Kidney (tissue), 14 donors: ENCODE results near the gene AGPAT3. TPM values are rescaled to one million over a fixed set of nuclear protein-coding genes. Genes with fewer than 3 reads are reported as not detected.

Source experiments
- DNase-seq, 5 donors: peaks; one replicate each; pipeline ENCODE4 v3.0.0-alpha.2; 2013 to 2020
- FAIRE-seq: peaks from 2 replicates; lab custom pipeline; 2012; peaks lifted over from hg19 to GRCh38; lab: Jason Lieb, UNC
- H3K27ac ChIP-seq, 2 donors: one replicate each; pipeline ENCODE4 v1.7.0; 2013; ENCODE audit warnings: low read depth in 2 of 2, low read length in 2 of 2, inconsistent platforms in 1 of 2
- H3K27me3 ChIP-seq: one replicate; pipeline ENCODE4 v1.7.1; 2013; ENCODE audit warnings: low read length, inconsistent platforms; ENCODE audit not compliant: control insufficient read depth, insufficient read depth
- H3K36me3 ChIP-seq, 3 donors: one replicate each; pipeline versions ENCODE4 v1.7.0 to v1.7.1; 2013; ENCODE audit warnings: low read length in 3 of 3, control low read depth in 1 of 3, inconsistent platforms in 1 of 3; ENCODE audit not compliant: insufficient read depth in 3 of 3, control insufficient read depth in 2 of 3
- H3K4me1 ChIP-seq, 3 donors: one replicate each; pipeline versions ENCODE4 v1.7.0 to v1.7.1; 2013; ENCODE audit warnings: low read length in 3 of 3, inconsistent platforms in 1 of 3, low read depth in 1 of 3; ENCODE audit not compliant: control insufficient read depth in 2 of 3, insufficient read depth in 2 of 3
- H3K4me3 ChIP-seq, 3 donors: one replicate each; pipeline versions ENCODE4 v1.7.0 to v1.8.1; 2013; ENCODE audit warnings: low read length in 3 of 3, control low read depth in 1 of 3, inconsistent platforms in 1 of 3
- H3K9ac ChIP-seq, 3 donors: one replicate each; pipeline versions ENCODE4 v1.7.0 to v1.7.1; 2013; ENCODE audit warnings: low read length in 3 of 3, control low read depth in 1 of 3, inconsistent platforms in 1 of 3
- H3K9me3 ChIP-seq, 3 donors: one replicate each; pipeline versions ENCODE4 v1.7.0 to v1.7.1; 2013; ENCODE audit warnings: low read length in 3 of 3, control low read depth in 1 of 3, inconsistent platforms in 1 of 3; ENCODE audit not compliant: control insufficient read depth in 2 of 3, insufficient read depth in 1 of 3
- CTCF ChIP-seq: IDR thresholded peaks from 3 replicates; pipeline ENCODE4 v1.5.1; 2012; ENCODE audit warnings: mild to moderate bottlenecking, moderate library complexity, borderline replicate concordance; ENCODE audit not compliant: insufficient read depth; ENCODE audit errors: extremely low read depth
- intact Hi-C: fragments of 100-400 bp; cut with DNase I; formaldehyde crosslinking; loops from one replicate; pipeline ENCODE4 v1.11.1; 2022
- polyA plus RNA-seq: library from polyadenylated mRNA; stranded (reverse); fragments of 350-450 nt; fragmentation: Illumina TruSeq; extraction: RNeasy Lipid Tissue Mini Kit (QIAGEN cat#74804); gene quantifications from one replicate; pipeline ENCODE4 v1.2.3, GENCODE V29; 2014; ENCODE audit warnings: low read depth, low replicate concordance; ENCODE audit not compliant: insufficient read depth
- total RNA-seq: library from RNA; stranded (reverse); fragmentation: NEBNext Ultra II Directional; extraction: Animal tissue kit (Norgen Biotek cat#: 25700); gene quantifications from one replicate; pipeline ENCODE4 v1.2.1, GENCODE V29; 2021
- donor health status: control.
- donor health status: control.
- donor health status: control.
- donor health status: control.
- donor health status: control.
- donor health status: DM: yes; HTN: yes; CAD: no.
- donor health status: Normal renal cell carcinoma (clear cell type).

AGPAT3 gene
- total and polyA plus RNA-seq, 2 donors from 2014 or later: 40.3 to 86.2 TPM

GRCh38 chr21:43850728-43851295 lies 14.2 kb upstream of the AGPAT3 start:
- intact Hi-C loops: no loop called here
- Histone ChIP-seq H3K27ac (no peak overlapping the region), H3K4me3 (no peak overlapping the region), H3K27me3 (no peaks in the 10 kb centered on the region), H3K4me1 (no peaks in the 10 kb centered on the region), H3K9me3 (no peaks in the 10 kb centered on the region), H3K9ac (no peak overlapping the region), H3K36me3 (no peaks in the 10 kb centered on the region)
- no peak for TF ChIP-seq CTCF
- FAIRE-seq: no peak
- no peak for DNase-seq

GRCh38 chr21:43851593-43851992 lies 13.4 kb upstream of the AGPAT3 start:
- no peak for FAIRE-seq
- intact Hi-C loops: no loop called here
- Histone ChIP-seq H3K4me3 (no peak overlapping the region), H3K9ac (no peak overlapping the region), H3K27ac (no peak overlapping the region), H3K9me3 (no peaks in the 10 kb centered on the region), H3K27me3 (no peaks in the 10 kb centered on the region), H3K4me1 (no peaks in the 10 kb centered on the region), H3K36me3 (no peaks in the 10 kb centered on the region)
- DNase-seq: no peak
- TF ChIP-seq CTCF: no peak

GRCh38 chr21:43853851-43854772 lies 10.9 kb upstream of the AGPAT3 start:
- no peak for TF ChIP-seq CTCF
- Histone ChIP-seq H3K9me3 (no peaks in the 10 kb centered on the region), H3K4me1 (no peaks in the 10 kb centered on the region), H3K9ac (no peak overlapping the region), H3K36me3 (no peaks in the 10 kb centered on the region), H3K4me3 (no peak overlapping the region), H3K27ac (no peak overlapping the region), H3K27me3 (no peaks in the 10 kb centered on the region)
- FAIRE-seq (no peak), DNase-seq (no peak)
- intact Hi-C loops: no loop called here
